GM13977 (cell line): Measurements from ENCODE around the gene NME2.
A peak's percentile ranks its signal among the peaks of the same experiment; 100 is the strongest.
"Not testable (repeated sequence)": the region's sequence is repeated elsewhere in the genome, so short reads cannot be mapped to it uniquely, and the experiment has no call there.

Experiments
- DNase-seq: peaks from one replicate; pipeline ENCODE4 v3.0.0; 2012; ENCODE audit warnings: low spot score
- in situ Hi-C: fragments of 300-500 bp; cut with MboI; formaldehyde crosslinking; loops from one replicate; pipeline ENCODE4 v1.12.0; 2022; ENCODE audit warnings: low sequenced_read_pairs, low pct_unique_long_range_greater_than_20kb, mixed read lengths, inconsistent platforms; ENCODE audit not compliant: unreplicated experiment
- TF ChIP-seq, protein P1 (sequence below): IDR thresholded peaks from 2 replicates; pipeline ENCODE4 v1.5.1; 2012; ENCODE audit warnings: mild to moderate bottlenecking, control low read depth; ENCODE audit not compliant: insufficient read depth; ENCODE audit errors: extremely low read depth, missing control alignments

Gene NME2

DNA sequence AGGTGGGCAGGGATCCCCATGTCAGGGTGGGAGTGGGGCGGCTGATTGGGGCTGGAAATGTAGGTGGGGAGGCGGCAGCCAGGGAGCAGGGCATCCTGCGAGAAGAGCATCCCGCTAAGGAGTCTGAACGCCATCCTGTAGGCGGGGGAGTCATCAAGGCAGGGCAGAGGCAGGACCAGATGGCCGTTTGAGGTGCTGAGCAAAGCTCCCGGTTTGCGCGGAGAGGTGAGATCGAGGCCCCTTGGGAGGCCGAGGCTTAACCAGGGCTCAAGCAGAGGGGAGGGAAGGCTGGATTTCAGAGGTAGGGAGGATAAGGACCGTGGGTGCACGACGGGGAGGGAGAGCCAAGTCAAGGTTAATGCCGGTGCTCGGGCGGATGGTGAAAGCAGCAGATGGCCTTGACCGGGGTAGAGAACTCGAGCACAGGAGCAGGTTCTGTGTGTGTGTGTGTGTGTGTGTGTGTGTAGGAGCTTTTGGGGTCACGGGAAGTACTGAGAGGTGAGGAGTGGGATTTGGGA is 472 bp upstream of the NME2 start:
- TF ChIP-seq, protein P1, sequence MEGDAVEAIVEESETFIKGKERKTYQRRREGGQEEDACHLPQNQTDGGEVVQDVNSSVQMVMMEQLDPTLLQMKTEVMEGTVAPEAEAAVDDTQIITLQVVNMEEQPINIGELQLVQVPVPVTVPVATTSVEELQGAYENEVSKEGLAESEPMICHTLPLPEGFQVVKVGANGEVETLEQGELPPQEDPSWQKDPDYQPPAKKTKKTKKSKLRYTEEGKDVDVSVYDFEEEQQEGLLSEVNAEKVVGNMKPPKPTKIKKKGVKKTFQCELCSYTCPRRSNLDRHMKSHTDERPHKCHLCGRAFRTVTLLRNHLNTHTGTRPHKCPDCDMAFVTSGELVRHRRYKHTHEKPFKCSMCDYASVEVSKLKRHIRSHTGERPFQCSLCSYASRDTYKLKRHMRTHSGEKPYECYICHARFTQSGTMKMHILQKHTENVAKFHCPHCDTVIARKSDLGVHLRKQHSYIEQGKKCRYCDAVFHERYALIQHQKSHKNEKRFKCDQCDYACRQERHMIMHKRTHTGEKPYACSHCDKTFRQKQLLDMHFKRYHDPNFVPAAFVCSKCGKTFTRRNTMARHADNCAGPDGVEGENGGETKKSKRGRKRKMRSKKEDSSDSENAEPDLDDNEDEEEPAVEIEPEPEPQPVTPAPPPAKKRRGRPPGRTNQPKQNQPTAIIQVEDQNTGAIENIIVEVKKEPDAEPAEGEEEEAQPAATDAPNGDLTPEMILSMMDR: no peak
- DNase-seq: no peak
- in situ Hi-C loops: no loop called here

DNA sequence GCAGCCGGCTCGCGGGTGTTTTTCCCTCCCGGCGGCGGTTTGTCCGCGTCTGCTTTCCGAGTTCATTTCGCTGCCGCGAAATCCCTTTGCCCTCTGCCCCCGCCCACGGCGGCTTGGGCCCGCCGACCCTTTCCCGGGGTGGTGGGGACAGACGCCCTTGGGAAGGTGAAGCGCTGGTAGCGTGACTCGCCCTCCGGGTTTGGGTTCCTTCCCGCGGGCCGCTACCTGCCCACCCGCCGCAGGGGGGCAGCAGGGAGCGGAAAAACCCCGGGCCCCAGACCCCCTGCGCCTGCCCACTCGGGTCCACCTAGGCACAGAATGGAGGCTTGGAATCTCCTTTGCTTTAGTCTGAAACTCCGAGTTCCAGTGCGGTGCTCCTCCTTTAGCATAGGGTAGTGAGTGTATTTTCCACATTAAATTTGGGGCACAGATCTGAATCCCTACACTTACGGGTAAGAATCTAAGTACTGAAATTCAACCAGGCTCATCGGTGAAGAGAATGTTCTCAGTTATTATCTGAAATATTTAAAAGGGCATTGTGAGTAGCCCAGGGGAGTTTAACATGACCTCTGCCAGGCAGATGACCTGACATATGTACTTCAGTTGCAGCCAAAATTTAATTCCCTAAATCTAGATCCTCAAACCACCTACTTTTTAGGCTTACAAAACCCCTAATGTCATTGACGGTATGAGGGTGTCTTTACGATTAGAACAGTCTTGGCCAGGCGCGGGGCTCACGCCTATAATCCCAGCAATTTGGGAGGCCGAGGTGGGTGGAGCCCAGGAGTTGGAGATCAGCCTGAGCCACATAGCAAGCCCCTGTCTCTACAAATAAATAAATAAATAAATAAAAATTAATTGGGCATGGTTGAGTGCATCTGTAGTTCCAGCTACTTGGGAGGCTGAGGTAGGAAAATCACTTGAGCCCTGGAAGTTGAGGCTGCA is 1.0 kb downstream of the NME2 start:
- in situ Hi-C loops: no loop called here
- TF ChIP-seq, protein P1: peak; percentile 80
- DNase-seq: peak; percentile 90

DNA sequence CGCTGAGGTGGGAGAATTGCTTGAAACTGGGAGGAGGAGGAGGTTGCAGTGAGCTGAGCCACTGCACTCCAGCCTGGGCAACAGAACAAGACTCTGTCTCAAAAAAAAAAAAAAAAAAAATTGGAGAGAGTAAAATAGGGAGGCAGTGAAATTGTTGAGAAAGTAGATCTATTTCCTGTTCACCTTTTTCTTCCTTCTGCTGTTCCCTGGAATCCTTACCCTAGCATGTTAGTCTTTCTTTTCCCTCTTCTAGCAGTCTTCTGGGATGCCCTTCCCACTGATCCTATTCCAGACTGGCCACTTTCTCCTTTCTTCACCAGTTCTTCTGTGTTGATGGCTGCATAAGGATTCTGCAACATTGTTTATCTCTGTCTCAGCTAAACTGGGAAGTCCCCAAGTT is 3.1 kb downstream of the NME2 start:
- DNase-seq: no peak
- TF ChIP-seq, protein P1: no peak
- in situ Hi-C loops: no loop called here

DNA sequence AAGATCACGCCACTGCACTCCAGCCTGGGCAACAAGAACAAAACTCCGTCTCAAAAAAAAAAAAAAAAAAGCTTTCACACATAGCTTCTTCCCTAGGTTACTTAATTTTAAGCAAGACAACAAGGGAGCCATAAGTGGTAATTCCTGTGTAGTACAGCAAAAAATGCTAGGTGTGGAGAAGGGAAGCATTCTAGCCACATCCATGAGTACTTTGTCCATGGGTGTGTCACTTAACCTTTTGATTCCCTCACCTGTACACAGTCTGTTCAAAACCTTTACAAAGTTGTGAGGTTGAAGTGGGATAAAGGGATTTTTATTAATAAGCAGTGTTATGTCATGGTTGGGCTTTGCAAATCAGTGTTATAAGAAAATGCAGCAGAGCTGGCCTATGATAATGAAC is 4.5 kb downstream of the NME2 start:
- in situ Hi-C loops: no loop called here
- TF ChIP-seq, protein P1: no peak
- DNase-seq: no peak

DNA sequence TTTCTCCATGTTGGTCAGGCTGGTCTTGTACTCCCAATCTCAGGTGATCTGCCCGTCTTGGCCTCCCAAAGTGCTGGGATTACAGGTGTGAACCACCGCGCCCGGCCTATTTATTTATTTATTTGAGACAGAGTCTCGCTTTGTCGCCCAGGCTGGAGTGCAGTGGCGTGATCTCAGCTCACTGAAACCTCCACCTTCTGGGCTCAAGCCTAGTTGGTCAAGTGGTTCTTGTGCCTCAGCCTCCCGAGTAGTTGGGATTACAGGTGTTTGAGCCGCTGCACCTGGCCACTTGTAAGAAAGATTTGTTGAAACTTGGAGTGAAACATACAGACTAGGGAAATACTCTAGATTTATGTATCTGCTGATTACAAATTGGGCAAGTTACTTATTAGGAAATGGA is 5.8 kb downstream of the NME2 start:
- in situ Hi-C loops, DNase-seq: not testable (repeated sequence)

DNA sequence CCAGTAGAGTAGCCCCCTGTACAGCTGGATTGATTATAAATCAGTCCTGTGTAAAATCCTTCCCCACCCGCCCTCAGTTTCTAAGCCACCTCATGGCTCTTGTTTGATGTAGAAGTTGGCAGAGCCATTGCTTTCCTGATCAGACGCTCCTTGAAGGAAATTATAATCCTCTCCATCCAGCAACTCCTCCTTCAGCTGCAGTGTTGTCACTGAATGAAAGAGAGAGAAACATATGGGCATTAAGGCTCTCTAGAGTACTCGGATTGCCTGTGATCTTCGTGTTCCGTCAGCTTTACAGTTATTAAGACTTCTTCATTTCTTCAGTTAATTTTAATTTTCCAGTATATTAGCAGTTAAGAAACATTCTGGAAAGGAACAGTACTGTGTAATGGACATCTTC is 14.3 kb downstream of the NME2 start:
- DNase-seq: no peak
- in situ Hi-C loops: no loop called here
- TF ChIP-seq, protein P1: no peak

DNA sequence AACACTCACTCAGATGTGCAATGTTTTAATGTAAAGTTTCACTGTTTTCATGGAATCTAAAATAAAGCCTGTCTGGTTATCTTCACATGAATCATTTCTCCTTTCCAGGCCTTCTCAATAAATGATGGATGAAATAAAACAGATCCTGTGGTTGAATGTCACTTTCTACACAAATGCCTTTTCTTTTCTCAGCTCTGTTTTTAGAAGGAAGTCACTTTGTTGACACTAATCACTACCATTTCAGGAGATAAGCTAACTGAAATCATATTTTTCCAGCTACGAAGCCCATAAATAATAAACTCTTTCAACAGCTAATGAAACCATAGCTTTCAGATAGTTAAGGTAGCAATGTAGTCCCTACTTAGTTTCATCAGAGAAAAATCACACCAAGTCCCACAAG is 17.9 kb downstream of the NME2 start:
- TF ChIP-seq, protein P1: no peak
- DNase-seq: no peak
- in situ Hi-C loops: no loop called here
